BJ (cell line): ENCODE data around the gene OR10R2. TPM values are rescaled to one million over a fixed set of nuclear protein-coding genes. Genes with fewer than 3 reads are reported as not detected.

Source experiments
- CTCF ChIA-PET: fragments of 350-600 bp; formaldehyde crosslinking; extraction: SDS; loops from one replicate; lab custom pipeline; 2021; ENCODE audit warnings: antibody characterized with exemption, inconsistent platforms; lab: Yijun Ruan, JAX
- POLR2A ChIA-PET: fragments of 300-600 bp; sonication (Branson Sonifier 250); formaldehyde crosslinking; extraction: SDS; loops from one replicate; lab custom pipeline; 2021; ENCODE audit warnings: antibody characterized with exemption; lab: Charles Lee
- DNase-seq: peaks from one replicate; pipeline ENCODE4 v3.0.0-alpha.2; 2011; ENCODE audit warnings: low read depth
- H3K27me3 ChIP-seq: 2 replicates; pipeline ENCODE4 v1.6.0; 2011; ENCODE audit warnings: low read length; ENCODE audit not compliant: control insufficient read depth, insufficient read depth
- H3K36me3 ChIP-seq: 2 replicates; pipeline ENCODE4 v1.5.1; 2011; ENCODE audit warnings: low read length; ENCODE audit not compliant: control insufficient read depth, insufficient read depth
- H3K4me3 ChIP-seq: 2 replicates; pipeline ENCODE4 v1.5.1; 2011; ENCODE audit warnings: low read depth, mild to moderate bottlenecking, control low read depth, low read length
- CTCF ChIP-seq: IDR thresholded peaks from 2 replicates; pipeline ENCODE4 v1.5.1; 2011; ENCODE audit warnings: low read depth, mild to moderate bottlenecking, control low read depth, inconsistent platforms, low read length, moderate library complexity; ENCODE audit not compliant: insufficient read depth
- polyA plus RNA-seq: library from polyadenylated mRNA; depleted of rRNA; stranded (reverse); fragments of >200 nt; gene quantifications from 2 replicates; pipeline ENCODE4 v1.2.3, GENCODE V29; 2011; rRNA removed

The OR10R2 gene
- polyA plus RNA-seq, 1 experiment: not detected

DNA sequence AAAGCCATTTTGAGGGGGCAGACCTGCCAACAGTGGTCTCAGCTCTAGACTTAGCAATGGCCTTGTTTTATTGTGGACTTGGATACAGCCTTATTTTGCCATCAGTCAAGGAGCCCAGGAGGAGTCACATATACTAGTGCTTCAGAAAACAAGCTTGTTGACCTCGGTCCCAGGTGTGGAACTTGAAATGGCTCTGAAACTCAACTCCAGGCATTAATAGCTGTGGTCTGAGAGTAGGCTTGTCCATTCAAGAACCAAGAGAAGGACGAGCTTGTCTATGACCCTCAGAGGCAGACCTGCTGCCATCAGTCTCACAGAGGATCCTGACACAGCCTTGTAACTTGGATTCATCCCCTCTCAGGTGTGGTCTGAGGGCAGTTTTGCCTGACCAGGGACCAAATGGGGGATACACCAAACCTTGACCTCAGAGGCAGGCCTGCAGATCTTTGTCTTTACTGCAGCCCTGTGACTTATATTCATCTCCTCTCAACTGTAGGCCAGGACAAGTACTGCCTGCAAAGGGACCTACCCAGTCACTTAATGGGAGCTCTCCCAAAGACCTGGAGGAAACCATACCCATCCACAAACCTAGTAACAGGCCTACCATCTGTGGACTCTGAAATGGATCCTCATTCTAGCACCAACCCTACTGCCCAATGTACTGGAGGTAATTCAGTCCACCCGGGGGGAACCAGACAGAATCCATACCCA, 49.1 kb downstream of the OR10R2 start:
- CTCF ChIA-PET: no interaction called here
- DNase-seq: no peak
- no peak for TF ChIP-seq CTCF
- POLR2A ChIA-PET: interaction anchor here (0.6 kb wide), 1 partner anchor 469 kb away, joined by 5 read pairs; no protein-coding TSS in a partner anchor
- Histone ChIP-seq H3K4me3 (no peak overlapping the region), H3K27me3 (no peaks in the 10 kb centered on the region), H3K36me3 (no peaks in the 10 kb centered on the region)

- CTCF ChIA-PET: no interaction called here
- H3K36me3 ChIP-seq: no peaks in the 10 kb centered on the region
- DNase-seq: no peak
- POLR2A ChIA-PET: interaction anchor here (0.6 kb wide), 1 partner anchor 468 kb away, joined by 5 read pairs; no protein-coding TSS in a partner anchor
- H3K4me3 ChIP-seq: no peak overlapping the region
- no peak for TF ChIP-seq CTCF
- H3K27me3 ChIP-seq: no peaks in the 10 kb centered on the region
These were observed 49.6 kb downstream of the OR10R2 start for GRCh38 chr1:158521666-158522058.

- Histone ChIP-seq H3K36me3 (no peaks in the 10 kb centered on the region), H3K4me3 (no peak overlapping the region), H3K27me3 (no peaks in the 10 kb centered on the region)
- no peak for DNase-seq
- peak; percentile 77 for TF ChIP-seq CTCF
- CTCF ChIA-PET: interaction anchor here (0.9 to 1.6 kb wide), 6 partner anchors 13 to 564 kb away, joined by 3 to 6 read pairs (median 4); no protein-coding TSS in a partner anchor
- POLR2A ChIA-PET: no interaction called here
These were observed 55.3 kb downstream of the OR10R2 start for GRCh38 chr1:158527190-158527815.

Other genes starting within 250 kb of the OR10R2 start
- gene CD1A, start 217.8 kb upstream of the OR10R2 start, polyA plus RNA-seq: not detected in 2 replicates
- not detected in 2 replicates for gene CD1C, start 182.3 kb upstream of the OR10R2 start, polyA plus RNA-seq
- not detected in 2 replicates for gene CD1B, start 140.7 kb upstream of the OR10R2 start, polyA plus RNA-seq
- gene CD1E, start 118.3 kb upstream of the OR10R2 start, polyA plus RNA-seq: not detected in 2 replicates
- not detected in 2 replicates for gene OR10T2, start 72.8 kb upstream of the OR10R2 start, polyA plus RNA-seq
- not detected in 2 replicates for gene OR10K2, start 46.0 kb upstream of the OR10R2 start, polyA plus RNA-seq
- gene OR10K1, start 10.4 kb upstream of the OR10R2 start, polyA plus RNA-seq: not detected in 2 replicates
- not detected in 2 replicates for gene OR6Y1, start 82.2 kb downstream of the OR10R2 start, polyA plus RNA-seq
- not detected in 2 replicates for gene OR6P1, start 98.4 kb downstream of the OR10R2 start, polyA plus RNA-seq
- not detected in 2 replicates for gene OR10X1, start 107.7 kb downstream of the OR10R2 start, polyA plus RNA-seq
- not detected in 2 replicates for gene OR10Z1, start 133.0 kb downstream of the OR10R2 start, polyA plus RNA-seq
- gene SPTA1, start 214.5 kb downstream of the OR10R2 start, polyA plus RNA-seq: not detected in 2 replicates
- not detected in 2 replicates for gene OR6K2, start 228.4 kb downstream of the OR10R2 start, polyA plus RNA-seq
- gene OR6K3, start 248.5 kb downstream of the OR10R2 start, polyA plus RNA-seq: not detected in 2 replicates